Neural progenitor cell (in vitro differentiated cells): Measurements from ENCODE around the gene MANSC4.

ENCODE experiments used
- CTCF ChIP-seq: fragments of 200-600 bp; sonication (generic); IDR thresholded peaks from 2 replicates; pipeline ENCODE4 v1.5.1; 2017; ENCODE audit warnings: antibody characterized with exemption, mild to moderate bottlenecking
- EZH2 ChIP-seq: fragments of 200-600 bp; sonication (generic); IDR thresholded peaks from 2 replicates; pipeline ENCODE4 v1.6.1; 2017; ENCODE audit warnings: antibody characterized with exemption, mild to moderate bottlenecking, moderate library complexity

- no peak for TF ChIP-seq EZH2
- TF ChIP-seq CTCF = no peak
These were observed 17.4 kb upstream of the MANSC4 start for GRCh38 chr12:27797301-27798025.
